ENCODE data around the gene IL13RA1. TPM values are rescaled to one million over a fixed set of nuclear protein-coding genes. Genes with fewer than 3 reads are reported as not detected.

Gene IL13RA1
- total and polyA plus RNA-seq, 10 of the 15 experiments (the other 5 are each of a cell fraction or from before 2014, with no cell fraction given) = 2.3 to 14.2 (median 8.4) TPM

DNA sequence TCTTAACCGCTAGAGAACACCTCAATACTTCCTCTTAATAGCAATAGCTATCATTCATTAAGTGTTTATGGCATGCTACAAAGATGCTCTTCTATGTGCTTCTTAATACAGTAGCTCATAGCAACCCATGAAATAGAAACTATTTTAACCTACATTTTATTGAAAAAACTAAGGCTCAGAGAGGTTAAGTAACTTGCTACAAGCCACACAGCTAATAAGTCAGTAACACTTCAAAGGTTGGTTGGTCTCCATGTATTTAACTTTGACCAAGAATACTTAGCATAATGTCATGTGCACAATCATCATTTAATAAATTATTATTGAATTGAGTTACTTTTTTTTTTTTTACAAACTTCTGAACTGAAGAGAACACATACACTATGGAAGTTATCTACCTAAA is 36.1 kb downstream of the IL13RA1 start:
- no peak for FAIRE-seq
- intact Hi-C loops (cut with micrococcal nuclease; ENCODE audit: unreplicated experiment) = no loop called here
- H4K20me1 ChIP-seq (ENCODE audit: control insufficient read depth, insufficient read depth) = no peaks in the 10 kb centered on the region
- no peak overlapping the region for H3K9ac ChIP-seq (ENCODE audit: control insufficient read depth, insufficient read depth, low read length)
- H3K79me2 ChIP-seq (ENCODE audit: control insufficient read depth, insufficient read depth, low read length) = no peaks in the 10 kb centered on the region
- H2AFZ ChIP-seq (ENCODE audit: control insufficient read depth, low read depth, low read length) = no peak overlapping the region
- in situ Hi-C loops (cut with MboI) = no loop called here
- H3K36me3 ChIP-seq (ENCODE audit: control insufficient read depth in 2 of 2, insufficient read depth in 2 of 2, low read length in 1 of 2) = no peaks in the 10 kb centered on the region
- H3K27me3 ChIP-seq (replicated peaks in 1 of 2; ENCODE audit: control insufficient read depth in 2 of 2, insufficient read depth in 2 of 2, low read length in 1 of 2) = no peaks in the 10 kb centered on the region
- H3K27ac ChIP-seq (ENCODE audit: control insufficient read depth, insufficient read depth) = no peak overlapping the region
- no peaks in the 10 kb centered on the region for H3K9me3 ChIP-seq (replicated peaks; ENCODE audit: control insufficient read depth, insufficient read depth, low read length)
- no peak overlapping the region for H3K4me3 ChIP-seq
- 91% methylated on average over 1 of the region's 1 CpG for WGBS (ENCODE audit: insufficient coverage, insufficient replicate concordance, low lambda C conversion rate, missing lambda C conversion rate)
- POLR2A ChIA-PET = no interaction called here
- no TSS peak for BruUV-seq (replicated peaks)
- no peak for ATAC-seq
- H3K4me1 ChIP-seq (ENCODE audit: control insufficient read depth, insufficient read depth, low read length) = no peaks in the 10 kb centered on the region
- no peak overlapping the region for H3K4me2 ChIP-seq (ENCODE audit: control insufficient read depth, insufficient read depth)
- CTCF ChIA-PET = interaction anchor here (0.6 to 3.8 kb wide), 8 partner anchors 9 to 401 kb away, joined by 3 to 21 read pairs (median 4); no protein-coding TSS in a partner anchor
- no peak for DNase-seq (ENCODE audit: low read depth, low spot score)
- SMC1A ChIA-PET (ENCODE audit: uncharacterized antibody, unreplicated experiment) = interaction anchor here (0.6 to 1.8 kb wide), 3 partner anchors 10 to 1450 kb away, joined by 4 read pairs; no protein-coding TSS in a partner anchor
- RAD21 ChIA-PET (ENCODE audit: unreplicated experiment) = interaction anchor here (1.0 kb wide), 1 partner anchor 39 kb away, joined by 3 read pairs; no protein-coding TSS in a partner anchor
- TF ChIP-seq SMAD5 (IDR thresholded peaks at IDR 0.05; ENCODE audit: low read depth) (no peak), EED (IDR thresholded peaks at IDR 0.05; ENCODE audit: low read depth) (no peak), BCLAF1 (IDR thresholded peaks at IDR 0.05) (no peak), ZBTB11 (CRISPR knock-in tag; IDR thresholded peaks at IDR 0.05) (no peak), ATF7 (IDR thresholded peaks at IDR 0.05; ENCODE audit: low read depth) (no peak), HCFC1 (IDR thresholded peaks at IDR 0.05; ENCODE audit: low read length) (no peak), POLR2AphosphoS5 (IDR thresholded peaks at IDR 0.05; ENCODE audit: low read length) (no peak), DPF2 (IDR thresholded peaks at IDR 0.05) (no peak), BACH1 (IDR thresholded peaks at IDR 0.05; ENCODE audit: borderline replicate concordance) (no peak)
- TF ChIP-seq, protein P1, sequence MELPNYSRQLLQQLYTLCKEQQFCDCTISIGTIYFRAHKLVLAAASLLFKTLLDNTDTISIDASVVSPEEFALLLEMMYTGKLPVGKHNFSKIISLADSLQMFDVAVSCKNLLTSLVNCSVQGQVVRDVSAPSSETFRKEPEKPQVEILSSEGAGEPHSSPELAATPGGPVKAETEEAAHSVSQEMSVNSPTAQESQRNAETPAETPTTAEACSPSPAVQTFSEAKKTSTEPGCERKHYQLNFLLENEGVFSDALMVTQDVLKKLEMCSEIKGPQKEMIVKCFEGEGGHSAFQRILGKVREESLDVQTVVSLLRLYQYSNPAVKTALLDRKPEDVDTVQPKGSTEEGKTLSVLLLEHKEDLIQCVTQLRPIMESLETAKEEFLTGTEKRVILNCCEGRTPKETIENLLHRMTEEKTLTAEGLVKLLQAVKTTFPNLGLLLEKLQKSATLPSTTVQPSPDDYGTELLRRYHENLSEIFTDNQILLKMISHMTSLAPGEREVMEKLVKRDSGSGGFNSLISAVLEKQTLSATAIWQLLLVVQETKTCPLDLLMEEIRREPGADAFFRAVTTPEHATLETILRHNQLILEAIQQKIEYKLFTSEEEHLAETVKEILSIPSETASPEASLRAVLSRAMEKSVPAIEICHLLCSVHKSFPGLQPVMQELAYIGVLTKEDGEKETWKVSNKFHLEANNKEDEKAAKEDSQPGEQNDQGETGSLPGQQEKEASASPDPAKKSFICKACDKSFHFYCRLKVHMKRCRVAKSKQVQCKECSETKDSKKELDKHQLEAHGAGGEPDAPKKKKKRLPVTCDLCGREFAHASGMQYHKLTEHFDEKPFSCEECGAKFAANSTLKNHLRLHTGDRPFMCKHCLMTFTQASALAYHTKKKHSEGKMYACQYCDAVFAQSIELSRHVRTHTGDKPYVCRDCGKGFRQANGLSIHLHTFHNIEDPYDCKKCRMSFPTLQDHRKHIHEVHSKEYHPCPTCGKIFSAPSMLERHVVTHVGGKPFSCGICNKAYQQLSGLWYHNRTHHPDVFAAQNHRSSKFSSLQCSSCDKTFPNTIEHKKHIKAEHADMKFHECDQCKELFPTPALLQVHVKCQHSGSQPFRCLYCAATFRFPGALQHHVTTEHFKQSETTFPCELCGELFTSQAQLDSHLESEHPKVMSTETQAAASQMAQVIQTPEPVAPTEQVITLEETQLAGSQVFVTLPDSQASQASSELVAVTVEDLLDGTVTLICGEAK (IDR thresholded peaks at IDR 0.05; ENCODE audit: borderline replicate concordance) = no peak
